NT2/D1 (cell line): ENCODE data around the gene CACNA1G.

Experiments used
- SUZ12 ChIP-seq: IDR thresholded peaks from 2 replicates; pipeline ENCODE4 v1.6.1; 2011; ENCODE audit not compliant: insufficient read length, insufficient read depth; ENCODE audit errors: extremely low read depth
- YY1 ChIP-seq: IDR thresholded peaks from 2 replicates; pipeline ENCODE4 v1.6.1; 2011; ENCODE audit not compliant: insufficient read length, insufficient read depth

DNA sequence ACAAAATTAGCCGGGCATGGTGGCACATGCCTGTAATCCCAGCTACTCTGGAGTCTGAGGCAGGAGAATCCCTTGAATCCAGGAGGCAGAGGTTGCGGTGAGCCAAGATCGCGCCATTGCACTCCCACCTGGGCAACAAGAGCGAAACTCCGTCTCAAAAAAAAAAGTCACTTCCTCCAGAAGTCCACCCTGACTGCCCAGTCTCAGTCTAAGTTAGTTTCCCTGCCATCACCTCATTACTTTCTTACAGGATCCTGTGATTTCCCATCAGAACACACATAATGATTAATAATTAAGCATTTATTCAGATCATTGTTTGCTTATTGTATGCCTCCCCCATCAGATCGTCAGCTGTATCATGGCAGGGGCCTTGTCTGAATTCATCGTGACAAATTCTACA is 105.8 kb downstream of the CACNA1G start:
- TF ChIP-seq YY1 (no peak), SUZ12 (no peak)
